ENCODE results near the gene PPP4C. TPM values are rescaled to one million over a fixed set of nuclear protein-coding genes. Genes with fewer than 3 reads are reported as not detected.

The PPP4C gene
- total RNA-seq, 1 donor from 2014 or later = 144 TPM

GRCh38 chr16:30115238-30115637 is 39.4 kb downstream of the PPP4C start:
- TF ChIP-seq, protein P1, sequence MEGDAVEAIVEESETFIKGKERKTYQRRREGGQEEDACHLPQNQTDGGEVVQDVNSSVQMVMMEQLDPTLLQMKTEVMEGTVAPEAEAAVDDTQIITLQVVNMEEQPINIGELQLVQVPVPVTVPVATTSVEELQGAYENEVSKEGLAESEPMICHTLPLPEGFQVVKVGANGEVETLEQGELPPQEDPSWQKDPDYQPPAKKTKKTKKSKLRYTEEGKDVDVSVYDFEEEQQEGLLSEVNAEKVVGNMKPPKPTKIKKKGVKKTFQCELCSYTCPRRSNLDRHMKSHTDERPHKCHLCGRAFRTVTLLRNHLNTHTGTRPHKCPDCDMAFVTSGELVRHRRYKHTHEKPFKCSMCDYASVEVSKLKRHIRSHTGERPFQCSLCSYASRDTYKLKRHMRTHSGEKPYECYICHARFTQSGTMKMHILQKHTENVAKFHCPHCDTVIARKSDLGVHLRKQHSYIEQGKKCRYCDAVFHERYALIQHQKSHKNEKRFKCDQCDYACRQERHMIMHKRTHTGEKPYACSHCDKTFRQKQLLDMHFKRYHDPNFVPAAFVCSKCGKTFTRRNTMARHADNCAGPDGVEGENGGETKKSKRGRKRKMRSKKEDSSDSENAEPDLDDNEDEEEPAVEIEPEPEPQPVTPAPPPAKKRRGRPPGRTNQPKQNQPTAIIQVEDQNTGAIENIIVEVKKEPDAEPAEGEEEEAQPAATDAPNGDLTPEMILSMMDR (IDR thresholded peaks at IDR 0.05; ENCODE audit: unreplicated experiment) = no peak
- DNase-seq (ENCODE audit: low spot score, unreplicated experiment) = no peak
- Mint-ChIP-seq H3K27ac (no peak overlapping the region), H3K36me3 (ENCODE audit: insufficient read depth) (peaks cover 17% of the 10 kb centered on the region), H3K4me1 (ENCODE audit: low read depth) (no peaks in the 10 kb centered on the region), H3K4me3 (ENCODE audit: low read depth) (no peak overlapping the region), H3K9me3 (ENCODE audit: low read depth) (no peaks in the 10 kb centered on the region), H3K27me3 (no peaks in the 10 kb centered on the region)

GRCh38 chr16:30116291-30117207 is 40.8 kb downstream of the PPP4C start:
- no peaks in the 10 kb centered on the region for H3K9me3 Mint-ChIP-seq (ENCODE audit: low read depth)
- H3K27me3 Mint-ChIP-seq = no peaks in the 10 kb centered on the region
- DNase-seq (ENCODE audit: low spot score, unreplicated experiment) = no peak
- H3K4me3 Mint-ChIP-seq (ENCODE audit: low read depth) = no peak overlapping the region
- H3K36me3 Mint-ChIP-seq (ENCODE audit: insufficient read depth) = peaks cover 13% of the 10 kb centered on the region
- TF ChIP-seq, protein P1 (IDR thresholded peaks at IDR 0.05; ENCODE audit: unreplicated experiment) = no peak
- H3K4me1 Mint-ChIP-seq (ENCODE audit: low read depth) = no peaks in the 10 kb centered on the region
- H3K27ac Mint-ChIP-seq = no peak overlapping the region

DNA sequence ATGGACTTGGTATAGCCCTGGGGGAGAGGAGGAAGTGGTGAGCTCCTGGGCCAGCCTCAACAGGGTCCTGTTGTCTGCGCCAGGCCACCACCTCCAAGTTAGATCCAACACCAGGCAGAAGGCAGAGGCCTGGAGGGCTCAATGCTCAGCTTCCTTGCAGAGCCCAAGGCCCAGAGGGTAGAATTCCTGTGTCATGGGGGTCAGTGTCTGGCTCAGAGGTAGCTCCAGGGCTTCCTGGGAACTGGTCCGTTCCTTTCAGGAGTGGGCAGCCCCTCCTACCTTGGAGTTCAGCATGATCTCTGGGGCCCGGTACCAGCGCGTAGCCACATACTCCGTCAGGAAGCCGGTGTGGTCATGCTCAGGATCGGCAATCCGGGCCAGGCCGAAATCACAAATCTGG is 42.0 kb downstream of the PPP4C start:
- no peak for DNase-seq (ENCODE audit: low spot score, unreplicated experiment)
- no peak overlapping the region for H3K27ac Mint-ChIP-seq
- no peaks in the 10 kb centered on the region for H3K9me3 Mint-ChIP-seq (ENCODE audit: low read depth)
- peaks cover 5% of the 10 kb centered on the region for H3K4me1 Mint-ChIP-seq (ENCODE audit: low read depth)
- TF ChIP-seq, protein P1 (IDR thresholded peaks at IDR 0.05; ENCODE audit: unreplicated experiment) = no peak
- H3K27me3 Mint-ChIP-seq = no peaks in the 10 kb centered on the region
- H3K36me3 Mint-ChIP-seq (ENCODE audit: insufficient read depth) = peaks cover 10% of the 10 kb centered on the region
- H3K4me3 Mint-ChIP-seq (ENCODE audit: low read depth) = no peak overlapping the region

DNA sequence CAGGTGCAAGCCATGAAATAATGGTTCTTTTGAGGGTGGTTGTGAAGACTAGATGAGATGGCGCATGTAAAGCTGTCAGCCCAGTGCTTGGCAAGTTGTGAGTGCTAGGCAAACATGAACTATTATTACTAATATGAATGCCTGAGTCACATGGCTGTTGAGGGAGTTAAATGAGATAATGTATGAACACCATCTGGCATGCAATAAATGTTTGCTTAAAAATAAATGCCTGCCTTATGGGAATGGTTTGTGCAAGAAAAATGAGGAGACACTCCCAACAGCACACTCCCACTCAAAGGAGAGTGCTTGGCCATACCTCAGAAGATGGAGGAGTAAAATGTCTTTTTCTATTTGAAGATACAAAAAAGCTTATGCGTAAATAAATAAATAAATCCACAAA is 43.6 kb downstream of the PPP4C start:
- no peaks in the 10 kb centered on the region for H3K9me3 Mint-ChIP-seq (ENCODE audit: low read depth)
- no peak overlapping the region for H3K27ac Mint-ChIP-seq
- no peaks in the 10 kb centered on the region for H3K27me3 Mint-ChIP-seq
- no peak overlapping the region for H3K4me3 Mint-ChIP-seq (ENCODE audit: low read depth)
- DNase-seq (ENCODE audit: low spot score, unreplicated experiment) = no peak
- TF ChIP-seq, protein P1 (IDR thresholded peaks at IDR 0.05; ENCODE audit: unreplicated experiment) = no peak
- H3K4me1 Mint-ChIP-seq (ENCODE audit: low read depth) = peaks cover 5% of the 10 kb centered on the region
- H3K36me3 Mint-ChIP-seq (ENCODE audit: insufficient read depth) = peaks cover 6% of the 10 kb centered on the region

GRCh38 chr16:30120340-30121105 is 44.7 kb downstream of the PPP4C start:
- Mint-ChIP-seq H3K27me3 (no peaks in the 10 kb centered on the region), H3K27ac (no peak overlapping the region), H3K36me3 (ENCODE audit: insufficient read depth) (peaks cover 6% of the 10 kb centered on the region), H3K4me1 (ENCODE audit: low read depth) (peaks cover 5% of the 10 kb centered on the region), H3K4me3 (ENCODE audit: low read depth) (no peak overlapping the region), H3K9me3 (ENCODE audit: low read depth) (no peaks in the 10 kb centered on the region)
- no peak for DNase-seq (ENCODE audit: low spot score, unreplicated experiment)
- TF ChIP-seq, protein P1 (IDR thresholded peaks at IDR 0.05; ENCODE audit: unreplicated experiment) = no peak

All from progenitor cell of endocrine pancreas (in vitro differentiated cells).